Mammary epithelial cell (primary cell): Measurements from ENCODE around the gene WFDC9.

Experiments
- CTCF ChIP-seq, 2 donors: IDR thresholded peaks in 1 of 2; conservative IDR thresholded peaks in 1 of 2; 2 replicates each; pipeline ENCODE4 v1.5.1; 2011 to 2012; ENCODE audit warnings: inconsistent platforms in 2 of 2, low read length in 2 of 2, mild to moderate bottlenecking in 2 of 2, control low read depth in 1 of 2, low read depth in 1 of 2; ENCODE audit not compliant: insufficient read depth in 1 of 2; ENCODE audit errors: extremely low read depth in 1 of 2
- EZH2 ChIP-seq: IDR thresholded peaks from 2 replicates; pipeline ENCODE4 v1.6.1; 2012; ENCODE audit warnings: low read length, inconsistent platforms, borderline replicate concordance

DNA sequence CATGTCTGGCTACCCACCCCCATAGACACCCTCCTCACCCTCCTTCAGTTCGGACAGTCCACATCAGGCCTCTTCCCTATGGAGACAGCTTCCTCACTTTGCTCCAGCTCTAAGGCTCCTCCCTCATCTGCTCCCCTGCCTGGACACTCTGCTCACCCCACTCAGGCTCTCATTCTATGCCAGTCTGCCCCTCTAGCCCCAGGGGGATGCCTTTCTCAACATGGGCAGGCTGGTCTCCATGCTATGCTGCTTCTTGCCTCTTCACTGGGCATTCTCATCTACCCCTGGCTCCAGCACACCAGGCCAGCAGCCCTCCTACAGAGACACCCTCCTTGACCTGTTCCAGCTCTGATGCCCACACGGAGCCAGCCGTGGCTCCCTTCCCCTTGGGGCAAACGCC lies 51.9 kb downstream of the WFDC9 start, which contains the start of gene WFDC8:
- no peak for TF ChIP-seq CTCF (conservative IDR thresholded peaks at IDR 0.05 in 1 of 2, IDR thresholded peaks at IDR 0.05 in 1 of 2; ENCODE audit: extremely low read depth in 1 of 2, insufficient read depth in 1 of 2, low read depth in 1 of 2, low read length in 2 of 2)
- TF ChIP-seq EZH2 = no peak
